Adipocyte (in vitro differentiated cells): ENCODE results near the gene KPNA6.
"Not testable (repeated sequence)": the region's sequence is repeated elsewhere in the genome, so short reads cannot be mapped to it uniquely, and the experiment has no call there.

Source experiments
- DNase-seq: peaks from one replicate; pipeline ENCODE4 v3.0.0-alpha.2; 2015; ENCODE audit warnings: low read depth
- H3K27me3 ChIP-seq: replicated peaks from 2 replicates; pipeline ENCODE4 v1.7.0; 2013; ENCODE audit warnings: mild to moderate bottlenecking, low read length, moderate library complexity; ENCODE audit not compliant: control insufficient read depth, insufficient read depth
- H3K36me3 ChIP-seq: 2 replicates; pipeline ENCODE4 v1.7.0; 2013; ENCODE audit warnings: low read length, mild to moderate bottlenecking, moderate library complexity; ENCODE audit not compliant: control insufficient read depth, insufficient read depth, severe bottlenecking
- H3K4me1 ChIP-seq: 2 replicates; pipeline ENCODE4 v1.7.0; 2013; ENCODE audit warnings: mild to moderate bottlenecking, low read length, moderate library complexity; ENCODE audit not compliant: control insufficient read depth, insufficient read depth
- H3K4me3 ChIP-seq: 2 replicates; pipeline ENCODE4 v1.7.0; 2013; ENCODE audit warnings: mild to moderate bottlenecking, low read length, moderate library complexity
- H3K9ac ChIP-seq: 2 replicates; pipeline ENCODE4 v1.7.0; 2013; ENCODE audit warnings: mild to moderate bottlenecking, low read length, moderate library complexity
- H3K9me3 ChIP-seq: 2 replicates; pipeline ENCODE4 v1.7.0; 2013; ENCODE audit warnings: mild to moderate bottlenecking, low read length, moderate library complexity; ENCODE audit not compliant: control insufficient read depth

KPNA6 gene

DNA sequence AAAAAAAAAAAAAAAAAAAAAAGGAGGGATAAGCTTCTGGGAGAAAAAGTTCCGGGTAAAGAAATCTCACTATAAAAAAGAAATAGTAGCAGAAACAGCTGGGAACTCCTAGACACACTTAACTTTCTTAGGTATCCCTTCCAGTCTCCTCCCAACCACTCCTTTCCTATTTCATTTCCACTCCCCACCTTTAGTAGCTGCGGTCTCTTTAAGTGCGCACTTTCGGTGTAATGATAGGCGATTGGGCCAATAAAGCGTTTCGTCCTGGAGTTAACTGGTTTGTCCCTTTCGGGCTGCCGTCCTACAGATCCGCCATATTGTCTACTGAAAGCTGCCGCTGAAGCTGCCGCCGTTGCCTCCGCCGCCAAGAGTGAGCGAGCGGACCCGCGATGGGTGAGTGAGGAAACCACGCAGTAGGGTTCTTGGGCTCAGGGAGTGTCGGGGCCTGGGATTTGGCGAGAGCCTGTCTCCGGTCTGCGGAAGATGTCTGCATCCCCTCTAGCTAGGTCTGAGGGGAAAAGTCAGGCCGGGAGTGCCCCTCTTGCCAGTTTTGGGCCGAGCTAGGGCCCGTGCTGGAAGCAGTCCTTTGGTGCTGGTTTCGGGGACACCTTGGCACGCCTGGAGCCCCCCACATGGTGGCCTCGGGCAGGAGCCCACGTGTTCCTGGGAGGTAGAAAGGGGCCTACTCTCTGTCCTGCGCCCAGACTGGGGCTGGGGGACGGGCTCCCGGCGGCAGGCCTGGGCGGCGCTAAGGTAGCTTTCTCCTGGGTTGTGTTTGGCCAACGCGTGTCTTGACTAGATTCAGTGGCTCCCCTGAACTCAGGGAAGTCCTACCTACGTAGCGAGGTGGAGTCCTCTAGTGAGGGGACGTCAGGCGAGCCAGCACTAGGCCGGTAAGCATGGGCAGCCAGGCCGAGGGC, at the start of gene KPNA6:
Gene KPNA6, plus strand, starts transcription at position 315 of the 920 bp plus-strand sequence. Its CDS starts 75 bp downstream, at position 390.
- no peaks in the 10 kb centered on the region for H3K9me3 ChIP-seq
- H3K4me3 ChIP-seq, result peak within 1 kb of the TSS; percentile 88
- no peaks in the 10 kb centered on the region for H3K36me3 ChIP-seq
- H3K4me1 ChIP-seq, result peaks cover 25% of the 10 kb centered on the region
- no peaks in the 10 kb centered on the region for H3K27me3 ChIP-seq
- peak within 1 kb of the TSS; percentile 93 for H3K9ac ChIP-seq
- peak; percentile 97 for DNase-seq

DNA sequence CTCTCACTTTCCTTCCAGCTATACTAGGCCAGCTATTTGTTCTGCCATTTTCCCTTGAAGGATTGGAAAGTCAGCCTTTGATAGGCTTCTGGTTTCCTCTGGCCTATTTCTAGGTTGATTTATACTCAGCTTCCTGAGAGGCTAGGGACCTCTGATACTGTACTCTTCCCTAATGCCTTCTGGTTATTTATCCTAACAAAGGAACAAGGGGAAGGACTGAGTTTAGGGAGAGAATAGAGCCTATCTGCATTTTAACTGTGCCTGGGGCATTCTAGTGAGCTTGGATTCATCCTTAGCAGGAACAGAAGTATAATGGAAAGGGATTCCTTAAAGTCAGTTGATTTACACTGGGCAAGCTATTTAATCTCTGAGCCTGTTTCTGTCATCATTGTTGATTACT, 46.9 kb upstream of the KPNA6 start:
- DNase-seq, result no peak
- Histone ChIP-seq H3K27me3 (no peaks in the 10 kb centered on the region), H3K4me3 (no peak overlapping the region), H3K9me3 (no peaks in the 10 kb centered on the region), H3K4me1 (peaks cover 13% of the 10 kb centered on the region), H3K36me3 (peaks cover 63% of the 10 kb centered on the region), H3K9ac (no peak overlapping the region)

DNA sequence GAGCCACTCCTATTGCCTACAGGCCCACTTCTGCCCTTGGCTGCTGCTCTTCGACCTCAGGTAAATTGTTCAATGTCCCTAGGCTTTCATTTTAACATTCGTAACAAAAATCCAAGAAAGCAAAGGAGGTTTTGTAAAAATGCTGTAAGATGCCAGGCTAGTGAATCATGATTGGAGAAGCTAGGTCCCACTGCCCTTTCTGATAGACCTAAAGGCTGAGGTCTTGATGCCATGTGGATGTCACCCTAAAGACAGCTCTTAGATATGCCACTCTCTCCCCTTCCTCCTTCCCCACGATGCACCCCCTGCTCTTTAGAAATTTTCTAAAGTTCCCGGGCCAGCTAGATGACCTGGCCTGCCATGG, 45.0 kb upstream of the KPNA6 start:
- H3K4me3 ChIP-seq, result no peak overlapping the region
- H3K36me3 ChIP-seq, result peaks cover 50% of the 10 kb centered on the region
- no peak for DNase-seq

DNA sequence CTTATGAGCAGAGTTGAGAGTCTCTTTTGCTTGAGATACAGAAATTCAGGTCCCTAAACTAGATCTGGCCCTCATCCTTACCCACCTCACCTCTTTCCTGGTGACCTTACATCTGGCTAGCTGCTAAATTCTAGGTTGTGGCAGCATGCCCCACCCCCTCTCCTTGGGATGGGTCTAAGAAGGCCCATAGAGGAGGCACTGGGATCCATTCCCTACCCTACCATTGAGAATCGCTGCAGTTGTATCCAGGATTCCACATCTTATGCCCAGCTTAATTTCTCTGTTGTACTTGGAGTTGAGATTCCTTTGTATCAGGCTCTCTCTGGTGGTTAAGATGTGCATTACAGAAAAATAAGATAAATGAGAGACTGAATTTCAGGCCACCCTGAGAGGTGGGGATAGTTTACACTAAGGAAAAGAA, 44.6 kb upstream of the KPNA6 start:
- Histone ChIP-seq H3K27me3 (no peaks in the 10 kb centered on the region), H3K4me3 (no peak overlapping the region), H3K4me1 (peaks cover 26% of the 10 kb centered on the region), H3K9me3 (no peaks in the 10 kb centered on the region), H3K9ac (peak overlapping the region; percentile 51), H3K36me3 (peaks cover 46% of the 10 kb centered on the region)
- DNase-seq, result peak; percentile 85

More for the DNA sequence above, 45.0 kb upstream of the KPNA6 start:
- H3K9ac ChIP-seq, result peak overlapping the region; percentile 51
- no peaks in the 10 kb centered on the region for H3K27me3 ChIP-seq
- no peaks in the 10 kb centered on the region for H3K9me3 ChIP-seq
- peaks cover 24% of the 10 kb centered on the region for H3K4me1 ChIP-seq

DNA sequence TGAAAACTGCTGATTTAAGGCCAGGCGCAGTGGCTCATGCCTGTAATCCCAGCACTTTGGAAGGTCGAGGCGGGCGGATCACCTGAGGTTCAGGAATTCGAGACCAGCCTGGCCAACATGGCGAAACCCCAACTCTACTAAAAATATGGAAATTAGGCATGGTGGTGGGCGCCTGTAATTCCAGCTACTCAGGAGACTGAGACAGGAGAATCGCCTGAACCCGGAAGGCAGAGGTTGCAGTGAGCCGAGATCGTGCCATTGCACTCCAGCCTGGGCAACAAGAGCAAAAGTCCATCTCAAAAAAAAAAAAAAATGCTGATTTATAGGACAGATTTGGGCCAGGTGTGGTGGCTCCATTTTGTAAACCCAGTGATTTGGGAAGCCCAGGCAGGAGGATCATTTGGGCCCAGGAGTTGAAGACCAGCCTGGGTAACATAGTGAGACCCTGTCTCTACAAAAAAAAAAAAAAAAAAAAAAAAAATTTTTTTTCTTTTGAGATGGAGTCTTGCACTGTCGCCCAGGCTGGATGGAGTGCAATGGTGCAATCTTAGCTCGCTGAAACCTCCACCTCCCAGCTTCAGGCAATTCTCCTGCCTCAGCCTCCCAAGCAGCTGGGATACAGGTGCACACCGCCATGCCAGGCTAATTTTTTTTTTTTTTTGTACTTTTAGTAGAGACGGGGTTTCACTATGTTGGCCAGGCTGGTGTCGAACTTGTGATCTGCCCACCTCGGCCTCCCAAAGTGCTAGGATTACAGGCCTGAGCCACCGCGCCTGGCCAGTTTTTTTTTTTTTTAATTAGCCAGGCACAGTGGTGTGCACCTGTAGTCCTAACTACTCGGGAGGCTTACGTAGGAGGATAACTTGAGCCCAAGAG, 42.0 kb upstream of the KPNA6 start:
- not testable (repeated sequence) for H3K9ac ChIP-seq, DNase-seq, H3K27me3 ChIP-seq, H3K9me3 ChIP-seq, H3K4me3 ChIP-seq
- H3K4me1 ChIP-seq, result peaks cover 38% of the 10 kb centered on the region
- peaks cover 20% of the 10 kb centered on the region for H3K36me3 ChIP-seq

DNA sequence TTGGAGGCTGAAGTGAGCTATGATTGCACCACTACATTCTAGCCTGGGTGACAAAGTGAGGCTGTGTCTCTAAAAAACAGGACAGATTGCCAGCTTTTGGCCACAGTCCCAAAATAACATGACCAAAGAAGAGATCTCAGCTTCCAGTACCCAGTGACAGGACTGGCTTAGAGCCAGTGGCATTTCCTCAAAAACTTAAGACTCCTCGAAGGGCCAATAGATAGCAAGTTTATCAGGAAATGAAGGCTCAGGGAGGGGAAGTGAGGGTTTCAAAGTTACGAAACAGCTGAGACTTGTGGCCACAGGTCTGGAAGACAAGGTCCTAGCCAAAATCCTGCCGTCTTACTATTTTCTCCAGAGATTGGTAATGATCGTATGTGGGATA, 41.4 kb upstream of the KPNA6 start:
- DNase-seq, result peak; percentile 72
- H3K9me3 ChIP-seq, result no peaks in the 10 kb centered on the region

DNA sequence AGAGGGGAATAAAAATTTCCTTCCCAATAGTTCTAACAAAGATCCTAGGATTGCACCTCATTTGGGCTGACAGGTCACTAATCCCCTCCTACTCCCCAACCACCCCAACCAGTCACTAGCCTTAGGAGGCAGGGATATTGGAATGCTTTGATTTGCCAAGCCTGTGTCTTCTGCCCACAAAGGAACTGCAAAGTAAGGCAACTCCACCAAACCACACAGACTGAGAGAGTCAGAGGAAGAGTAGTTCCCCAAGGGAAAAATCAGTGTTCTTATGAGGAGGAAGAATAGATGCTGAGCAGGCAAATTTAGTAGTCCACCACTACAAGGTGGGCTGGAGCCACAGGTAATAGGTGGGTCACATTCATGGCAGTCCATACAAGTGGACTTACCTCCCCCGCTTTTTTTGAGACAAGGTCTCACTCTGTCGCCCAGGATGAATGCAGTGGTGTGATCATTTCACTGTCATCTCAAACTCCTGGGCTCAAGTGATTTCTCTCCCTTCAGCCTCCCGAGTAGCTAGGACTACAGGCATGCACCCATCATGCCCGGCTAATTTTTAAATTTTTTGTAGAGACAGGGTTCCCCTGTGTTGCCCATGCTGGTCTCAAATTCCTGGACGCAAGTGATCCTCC, 38.8 kb upstream of the KPNA6 start:
- DNase-seq, result peak; percentile 40
- H3K9ac ChIP-seq, result no peak overlapping the region
- peaks cover 42% of the 10 kb centered on the region for H3K4me1 ChIP-seq
- peaks cover under 1% of the 10 kb centered on the region for H3K36me3 ChIP-seq
- H3K27me3 ChIP-seq, result no peaks in the 10 kb centered on the region
- no peak overlapping the region for H3K4me3 ChIP-seq
- H3K9me3 ChIP-seq, result no peaks in the 10 kb centered on the region

More for the DNA sequence above, 41.4 kb upstream of the KPNA6 start:
- Histone ChIP-seq H3K36me3 (peaks cover 14% of the 10 kb centered on the region), H3K9ac (peak overlapping the region; percentile 34), H3K4me1 (peaks cover 38% of the 10 kb centered on the region), H3K4me3 (no peak overlapping the region), H3K27me3 (no peaks in the 10 kb centered on the region)

DNA sequence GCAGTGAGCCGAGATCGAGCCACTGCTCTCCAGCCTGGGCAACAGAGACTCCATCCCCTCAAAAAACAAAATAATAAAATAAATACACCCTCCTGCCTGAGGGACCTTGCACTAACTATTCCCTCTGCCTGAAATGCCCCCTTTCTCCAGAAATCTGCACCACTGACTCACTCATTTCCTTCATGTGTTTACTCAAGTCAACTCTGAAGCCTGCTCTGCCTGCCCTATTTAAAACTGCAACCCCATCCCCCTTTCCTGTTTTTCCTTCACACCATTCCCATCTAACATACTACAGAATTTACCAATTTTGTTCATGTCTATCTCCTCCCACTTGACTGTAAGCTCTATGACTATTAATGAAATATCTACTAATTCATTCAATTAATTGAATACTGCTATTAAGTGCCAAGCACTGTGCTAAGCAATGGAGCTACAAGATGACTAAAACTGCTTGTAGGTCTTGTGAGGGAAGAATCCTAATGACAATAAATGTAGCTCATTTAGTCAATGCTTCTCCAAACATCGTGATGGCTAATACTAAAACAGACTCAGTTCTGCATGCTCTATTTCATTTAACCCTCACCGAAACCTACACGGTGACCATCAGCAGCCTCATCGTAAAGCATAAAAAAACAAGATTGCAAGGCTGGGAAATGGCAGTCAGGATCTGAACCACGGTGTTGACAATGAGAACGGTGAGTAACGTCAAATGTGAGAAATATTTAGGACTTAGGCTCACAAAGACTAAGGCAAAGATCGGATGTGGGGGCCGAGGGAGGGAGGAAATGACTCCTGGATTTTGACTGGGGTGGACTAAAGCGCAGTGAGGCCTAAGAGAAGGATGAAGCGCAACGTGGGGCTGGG, 35.9 kb upstream of the KPNA6 start:
- Histone ChIP-seq H3K4me1 (peaks cover 35% of the 10 kb centered on the region), H3K9me3 (no peaks in the 10 kb centered on the region), H3K36me3 (peaks cover 9% of the 10 kb centered on the region), H3K27me3 (no peaks in the 10 kb centered on the region), H3K4me3 (peak overlapping the region; percentile 85), H3K9ac (peak overlapping the region; percentile 92)
- DNase-seq, result peak; percentile 48

DNA sequence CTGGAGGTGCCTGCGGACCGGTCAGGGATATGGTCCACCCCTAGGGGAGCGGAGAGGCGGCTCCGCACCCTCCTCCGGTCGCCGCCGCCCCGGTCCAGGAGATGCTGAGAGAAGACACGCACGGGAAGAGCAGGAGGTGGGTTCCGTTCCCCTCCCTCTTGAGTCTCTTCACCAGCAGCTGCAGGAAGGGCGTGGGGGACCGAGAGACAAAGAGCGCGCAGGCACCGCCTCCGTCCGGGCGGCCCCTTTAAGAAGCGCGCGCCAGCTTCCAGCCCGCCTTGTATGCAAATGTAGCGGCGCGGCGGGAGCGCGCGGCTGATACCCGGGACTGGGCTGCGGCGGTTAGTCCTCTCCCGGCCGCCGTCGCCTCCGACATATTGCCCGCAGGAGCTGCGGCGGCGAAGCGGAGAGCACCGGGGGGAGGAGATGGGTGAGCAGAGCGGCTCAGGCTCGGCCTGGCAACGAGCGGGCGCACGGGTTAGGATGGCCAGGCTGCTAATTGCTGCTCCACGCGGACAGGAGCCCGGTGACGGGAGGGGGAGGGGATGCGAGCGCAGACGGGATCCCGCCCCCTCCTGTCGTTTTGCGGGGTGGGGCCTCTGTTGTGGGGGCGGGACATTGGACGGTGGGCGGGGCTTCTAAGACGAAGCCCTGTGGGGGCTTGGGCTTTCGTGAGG, 35.1 kb upstream of the KPNA6 start, which contains the start of gene TMEM39B:
Gene TMEM39B, plus strand, starts transcription at position 318 of the 677 bp plus-strand sequence. Its CDS starts 109 bp downstream, at position 427.
- DNase-seq, result peak; percentile 97
- Histone ChIP-seq H3K9ac (peak within 1 kb of the TSS; percentile 92), H3K9me3 (no peaks in the 10 kb centered on the region), H3K27me3 (no peaks in the 10 kb centered on the region), H3K36me3 (peaks cover 17% of the 10 kb centered on the region), H3K4me1 (peaks cover 33% of the 10 kb centered on the region), H3K4me3 (peak within 1 kb of the TSS; percentile 85)
